MM.1S (cell line): ENCODE measurements around the gene MIF.

Source experiments
- CTCF ChIP-seq: fragments of 300-600 bp; sonication (generic); IDR thresholded peaks from 2 replicates; pipeline ENCODE4 v1.5.1; 2016; ENCODE audit warnings: antibody characterized with exemption, low read length, mixed read lengths
- EZH2 ChIP-seq: fragments of 300-600 bp; sonication (generic); optimal IDR thresholded peaks from 2 replicates; pipeline ENCODE3; 2017; ENCODE audit warnings: low read depth, mild to moderate bottlenecking, antibody characterized with exemption, low read length, mixed read lengths
- EZH2phosphoT487 ChIP-seq: fragments of 300-600 bp; sonication (generic); IDR thresholded peaks from 2 replicates; pipeline ENCODE4 v1.6.1; 2018; ENCODE audit warnings: antibody characterized with exemption, low read length

GRCh38 chr22:23912293-23912903 is 18.2 kb downstream of the MIF start:
- TF ChIP-seq CTCF, result no peak
- TF ChIP-seq EZH2, result no peak
- TF ChIP-seq EZH2phosphoT487, result no peak
